ENCODE measurements around the gene SIN3A. TPM values are rescaled to one million over a fixed set of nuclear protein-coding genes. Genes with fewer than 3 reads are reported as not detected.

The SIN3A gene
- total and polyA plus RNA-seq, 2 donors (not counting 1 experiment from before 2014, with no cell fraction given): 32.0 to 153 TPM

DNA sequence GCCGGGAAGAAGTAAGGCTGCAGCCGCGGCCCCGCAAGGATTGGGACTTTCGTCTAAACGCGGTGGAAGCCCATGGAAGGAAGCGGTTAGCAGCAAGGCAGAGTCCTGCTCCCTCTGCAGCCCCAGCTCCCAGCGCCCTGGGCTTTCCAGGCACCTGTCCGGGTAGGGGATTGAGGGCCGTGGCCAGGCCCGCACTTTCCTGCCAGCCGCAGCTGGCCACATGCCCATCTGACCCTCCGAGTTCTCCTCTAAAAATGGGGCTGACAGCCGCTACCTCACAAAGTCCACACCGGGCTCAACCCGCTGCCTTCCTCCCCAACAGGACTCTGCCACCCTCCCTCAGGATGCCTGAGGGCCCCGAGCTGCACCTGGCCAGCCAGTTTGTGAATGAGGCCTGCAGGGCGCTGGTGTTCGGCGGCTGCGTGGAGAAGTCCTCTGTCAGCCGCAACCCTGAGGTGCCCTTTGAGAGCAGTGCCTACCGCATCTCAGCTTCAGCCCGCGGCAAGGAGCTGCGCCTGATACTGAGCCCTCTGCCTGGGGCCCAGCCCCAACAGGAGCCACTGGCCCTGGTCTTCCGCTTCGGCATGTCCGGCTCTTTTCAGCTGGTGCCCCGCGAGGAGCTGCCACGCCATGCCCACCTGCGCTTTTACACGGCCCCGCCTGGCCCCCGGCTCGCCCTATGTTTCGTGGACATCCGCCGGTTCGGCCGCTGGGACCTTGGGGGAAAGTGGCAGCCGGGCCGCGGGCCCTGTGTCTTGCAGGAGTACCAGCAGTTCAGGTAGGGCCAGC lies 102.7 kb downstream of the SIN3A start:
- peak overlapping the region; percentile 84 to 92 for H3K27ac ChIP-seq (ENCODE audit: low read length in 2 of 2)
- Mint-ChIP-seq H3K27ac (peak overlapping the region; percentile 98), H3K9me3 (ENCODE audit: insufficient read depth) (peaks cover 8% of the 10 kb centered on the region), H3K27me3 (no peaks in the 10 kb centered on the region), H3K4me1 (peaks cover 45% of the 10 kb centered on the region), H3K4me3 (peak overlapping the region; percentile 80)
- TF ChIP-seq EZH2 (IDR thresholded peaks at IDR 0.05; ENCODE audit: borderline replicate concordance, insufficient read depth, low read depth, low read length, poor library complexity, severe bottlenecking): no peak
- TF ChIP-seq, protein P1, sequence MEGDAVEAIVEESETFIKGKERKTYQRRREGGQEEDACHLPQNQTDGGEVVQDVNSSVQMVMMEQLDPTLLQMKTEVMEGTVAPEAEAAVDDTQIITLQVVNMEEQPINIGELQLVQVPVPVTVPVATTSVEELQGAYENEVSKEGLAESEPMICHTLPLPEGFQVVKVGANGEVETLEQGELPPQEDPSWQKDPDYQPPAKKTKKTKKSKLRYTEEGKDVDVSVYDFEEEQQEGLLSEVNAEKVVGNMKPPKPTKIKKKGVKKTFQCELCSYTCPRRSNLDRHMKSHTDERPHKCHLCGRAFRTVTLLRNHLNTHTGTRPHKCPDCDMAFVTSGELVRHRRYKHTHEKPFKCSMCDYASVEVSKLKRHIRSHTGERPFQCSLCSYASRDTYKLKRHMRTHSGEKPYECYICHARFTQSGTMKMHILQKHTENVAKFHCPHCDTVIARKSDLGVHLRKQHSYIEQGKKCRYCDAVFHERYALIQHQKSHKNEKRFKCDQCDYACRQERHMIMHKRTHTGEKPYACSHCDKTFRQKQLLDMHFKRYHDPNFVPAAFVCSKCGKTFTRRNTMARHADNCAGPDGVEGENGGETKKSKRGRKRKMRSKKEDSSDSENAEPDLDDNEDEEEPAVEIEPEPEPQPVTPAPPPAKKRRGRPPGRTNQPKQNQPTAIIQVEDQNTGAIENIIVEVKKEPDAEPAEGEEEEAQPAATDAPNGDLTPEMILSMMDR (IDR thresholded peaks at IDR 0.05): no peak
- H3K79me2 ChIP-seq (ENCODE audit: control insufficient read depth, insufficient read depth, low read length): no peaks in the 10 kb centered on the region
- POLR2A ChIA-PET: interaction anchor here (0.6 to 3.3 kb wide), 6 partner anchors 9 to 505 kb away, joined by 4 to 25 read pairs (median 5); partner anchors contain the start of genes COMMD4, MAN2C1 and SIN3A
- peaks cover 0 to 8% of the 10 kb centered on the region in 2 experiments for H3K36me3 ChIP-seq (replicated peaks in 1 of 2; ENCODE audit: control extremely low read depth in 1 of 2, control insufficient read depth in 1 of 2, extremely low read depth in 1 of 2, insufficient read depth in 2 of 2, low read length in 1 of 2)
- CTCF ChIA-PET: interaction anchor here (7.0 kb wide), 1 partner anchor 19 kb away, joined by 52 read pairs; the partner anchor contains the start of gene MAN2C1
- H3K9me3 ChIP-seq (ENCODE audit: control extremely low read depth in 1 of 3, control insufficient read depth in 2 of 3, insufficient read depth in 1 of 3, low read length in 2 of 3): peaks cover 0 to 57% (median 27%) of the 10 kb centered on the region in 3 donors
- no peaks in the 10 kb centered on the region for H4K20me1 ChIP-seq (ENCODE audit: control insufficient read depth, insufficient read depth, low read length, poor library complexity, severe bottlenecking)
- no peak for ATAC-seq (ENCODE audit: low read depth)
- 57% methylated on average over 45 of the region's 46 CpGs for WGBS (ENCODE audit: insufficient coverage)
- peak overlapping the region; percentile 95 for H3K4me2 ChIP-seq (replicated peaks; ENCODE audit: low read depth, low read length, poor library complexity, severe bottlenecking)
- H3K4me1 ChIP-seq (ENCODE audit: control insufficient read depth in 2 of 2, insufficient read depth in 2 of 2, low read length in 2 of 2): peaks cover 31 to 47% of the 10 kb centered on the region in 2 donors
- no peak overlapping the region for H2AFZ ChIP-seq (ENCODE audit: insufficient read depth, low read depth, low read length, poor library complexity, severe bottlenecking)
- peak overlapping the region; percentile 42 for H3K9ac ChIP-seq (ENCODE audit: low read length)
- intact Hi-C loops (cut with micrococcal nuclease): no loop called here
- peak; percentile 55 for DNase-seq
- H3K27me3 ChIP-seq (replicated peaks in 1 of 4; ENCODE audit: control extremely low read depth in 1 of 4, control insufficient read depth in 3 of 4, insufficient read depth in 4 of 4, low read length in 3 of 4): no peaks in the 10 kb centered on the region
- H3K4me3 ChIP-seq (ENCODE audit: control extremely low read depth in 1 of 5, extremely low read depth in 1 of 5, insufficient read depth in 1 of 5, low read depth in 2 of 5, low read length in 4 of 5): peak overlapping the region in 4 of 5 experiments; percentile 59 to 82 (median 74)
